Skeletal muscle satellite cell (primary cell): ENCODE data around the gene PKN1. TPM values are rescaled to one million over a fixed set of nuclear protein-coding genes. Genes with fewer than 3 reads are reported as not detected.
"Not testable (repeated sequence)": the region's sequence is repeated elsewhere in the genome, so short reads cannot be mapped to it uniquely, and the experiment has no call there.

Experiments used
- H3K27me3 ChIP-seq: 2 replicates; pipeline ENCODE4 v1.7.0; 2013; ENCODE audit warnings: low read length; ENCODE audit not compliant: control insufficient read depth, insufficient read depth
- H3K36me3 ChIP-seq: 2 replicates; pipeline ENCODE4 v1.7.0; 2013; ENCODE audit warnings: mild to moderate bottlenecking, control low read depth, low read length; ENCODE audit not compliant: insufficient read depth
- H3K4me1 ChIP-seq: 2 replicates; pipeline ENCODE4 v1.7.0; 2013; ENCODE audit warnings: low read length; ENCODE audit not compliant: control insufficient read depth, insufficient read depth
- H3K4me2 ChIP-seq: 2 replicates; pipeline ENCODE4 v1.7.0; 2013; ENCODE audit warnings: mild to moderate bottlenecking, low read length
- H3K4me3 ChIP-seq: 2 replicates; pipeline ENCODE4 v1.7.0; 2013; ENCODE audit warnings: low read length
- H3K9ac ChIP-seq: 2 replicates; pipeline ENCODE4 v1.7.0; 2013; ENCODE audit warnings: mild to moderate bottlenecking, low read depth, low read length, moderate library complexity
- H3K9me3 ChIP-seq: replicated peaks from 2 replicates; pipeline ENCODE4 v1.7.0; 2013; ENCODE audit warnings: mild to moderate bottlenecking, control low read depth, low read length
- total RNA-seq: library from RNA; depleted of rRNA; stranded (reverse); fragments of >200 nt; gene quantifications from 2 replicates; pipeline ENCODE4 v1.2.3, GENCODE V29; 2012; rRNA removed

The PKN1 gene
- total RNA-seq: 124 and 138 TPM in 2 replicates

DNA sequence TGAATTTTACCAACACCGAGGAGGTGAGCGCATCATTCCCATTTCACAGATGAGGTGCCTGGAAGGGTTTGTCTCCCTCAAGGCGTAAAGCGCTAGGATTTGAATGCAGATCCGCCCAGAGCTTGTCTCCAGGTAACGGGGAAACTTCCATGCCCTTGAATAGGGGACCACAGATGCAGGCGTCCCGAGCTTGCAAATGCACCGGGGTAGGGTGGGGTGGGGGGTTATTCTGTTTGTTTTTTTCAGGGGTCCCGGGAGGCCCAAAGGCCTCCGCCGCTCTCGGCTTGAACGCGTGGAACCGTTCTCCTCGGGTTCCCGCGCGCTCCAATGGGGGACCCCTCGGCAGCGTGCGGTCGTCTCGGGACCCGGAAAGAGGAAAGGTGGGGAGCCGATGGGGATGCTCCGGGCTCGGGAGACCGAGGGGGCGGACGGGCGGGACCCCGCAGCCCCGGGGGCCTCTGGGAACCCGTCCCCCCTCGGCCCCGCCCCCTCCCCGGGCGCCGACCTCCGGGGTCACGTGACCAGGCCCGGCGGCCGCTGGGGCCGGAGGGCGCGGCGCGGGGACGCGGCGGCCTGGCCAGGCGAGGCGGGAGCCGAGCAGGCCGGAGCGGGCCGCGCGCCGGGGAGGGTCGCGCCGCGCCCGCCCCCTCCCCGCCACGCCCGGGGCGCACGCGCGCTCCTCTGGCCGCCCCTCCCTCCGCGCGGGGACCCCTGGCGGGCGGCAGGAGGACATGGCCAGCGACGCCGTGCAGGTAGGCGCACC lies at the start of gene PKN1:
TSS of gene PKN1 (plus strand) at position 516 of the 763 bp plus-strand sequence. CDS start at position 732, 216 bp downstream.
- Histone ChIP-seq H3K4me3 (peak within 1 kb of the TSS; percentile 93), H3K9ac (peak within 1 kb of the TSS; percentile 86), H3K4me2 (peak within 1 kb of the TSS; percentile 87), H3K36me3 (peaks cover 3% of the 10 kb centered on the region), H3K9me3 (no peaks in the 10 kb centered on the region), H3K27me3 (no peaks in the 10 kb centered on the region), H3K4me1 (peaks cover 20% of the 10 kb centered on the region)

DNA sequence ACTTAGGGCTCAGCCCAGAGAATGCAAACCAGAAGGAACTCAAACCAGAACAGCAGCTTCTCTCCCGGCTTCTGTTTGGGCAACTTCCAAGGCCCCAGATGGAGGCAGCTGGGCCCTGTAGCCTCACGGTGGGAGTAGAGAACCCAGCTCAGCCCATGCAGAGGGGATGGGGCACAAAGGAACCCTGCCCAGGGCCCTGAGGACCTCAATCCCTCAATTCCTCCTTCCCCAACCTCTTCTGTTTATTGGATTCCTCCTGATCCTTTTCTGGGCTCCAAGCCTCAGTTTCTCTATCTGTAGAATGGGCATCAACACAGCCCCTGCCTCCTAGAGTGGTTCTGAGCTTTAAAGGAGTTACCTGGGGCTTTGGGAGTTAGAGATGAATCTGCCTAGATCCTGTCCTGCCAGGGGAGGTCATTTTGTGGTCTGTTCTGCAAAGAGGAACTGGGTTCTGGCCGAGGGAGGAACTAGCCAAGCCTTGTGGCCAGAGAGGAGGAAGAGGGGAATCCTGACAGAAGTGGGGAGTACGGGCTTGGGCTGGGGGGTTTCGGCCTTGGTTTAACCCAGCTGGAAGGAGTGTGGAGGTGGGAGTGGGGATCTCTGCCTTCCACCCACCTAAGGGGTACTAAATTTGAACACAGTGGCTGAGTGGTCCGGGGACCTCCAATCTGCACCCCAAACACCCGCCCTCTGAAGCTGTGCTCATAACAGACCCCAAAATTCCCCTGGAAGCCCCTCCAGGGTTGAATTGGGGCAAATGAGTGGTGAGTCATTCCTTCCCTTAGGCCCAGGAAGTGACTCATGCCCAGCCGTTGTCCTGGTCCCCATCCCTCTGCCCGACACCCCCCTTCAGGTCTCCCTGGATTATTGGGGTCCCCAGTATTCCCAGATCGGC lies 49.2 kb upstream of the PKN1 start:
- Histone ChIP-seq H3K27me3 (no peaks in the 10 kb centered on the region), H3K9me3 (no peaks in the 10 kb centered on the region), H3K4me2 (peak overlapping the region; percentile 79), H3K4me3 (peak overlapping the region; percentile 63), H3K9ac (peak overlapping the region; percentile 57), H3K36me3 (peaks cover 7% of the 10 kb centered on the region), H3K4me1 (peaks cover 32% of the 10 kb centered on the region)

DNA sequence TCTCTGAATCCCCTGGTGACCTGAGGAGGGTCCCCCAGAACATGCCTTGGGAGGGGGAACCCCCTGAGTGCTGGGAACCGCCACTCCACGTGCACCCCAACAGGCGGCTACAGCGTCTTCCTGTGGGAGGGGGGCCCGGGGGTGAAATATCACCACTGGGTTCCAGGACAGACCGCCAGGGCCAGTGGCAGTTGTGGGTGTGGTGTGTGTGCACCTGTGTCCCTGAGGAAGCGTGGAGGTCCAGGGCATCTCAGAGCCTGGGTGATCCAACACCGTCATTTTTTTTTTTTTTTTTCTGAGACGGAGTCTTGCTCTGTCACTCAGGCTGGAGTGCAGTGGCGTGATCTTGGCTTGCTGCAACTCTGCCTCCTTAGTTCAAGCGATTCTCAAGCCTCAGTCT lies 47.6 kb upstream of the PKN1 start:
- no peaks in the 10 kb centered on the region for H3K9me3 ChIP-seq
- H3K4me2 ChIP-seq: no peak overlapping the region
- no peak overlapping the region for H3K4me3 ChIP-seq
- H3K4me1 ChIP-seq: peaks cover 30% of the 10 kb centered on the region
- peaks cover 7% of the 10 kb centered on the region for H3K36me3 ChIP-seq
- no peaks in the 10 kb centered on the region for H3K27me3 ChIP-seq
- no peak overlapping the region for H3K9ac ChIP-seq

DNA sequence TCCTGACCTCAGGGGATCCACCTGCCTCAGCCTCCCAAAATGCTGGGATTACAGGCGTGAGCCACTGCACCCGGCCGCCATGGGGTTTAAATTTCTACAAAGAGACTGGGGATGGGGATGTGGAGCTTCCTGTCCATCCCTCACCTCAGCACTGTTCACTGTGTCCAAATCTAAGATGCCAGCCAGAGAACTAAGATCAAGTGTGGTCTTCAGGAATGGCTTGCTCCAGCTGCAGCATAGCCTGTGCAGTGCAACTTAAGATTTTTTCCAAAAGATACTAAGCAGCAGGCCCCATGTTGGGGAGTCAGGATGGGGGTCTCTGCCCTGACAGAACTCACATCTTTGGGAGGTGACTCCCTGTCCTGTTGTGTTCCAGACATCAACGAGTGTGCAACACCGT lies 42.6 kb upstream of the PKN1 start:
- H3K36me3 ChIP-seq: peaks cover 40% of the 10 kb centered on the region

DNA sequence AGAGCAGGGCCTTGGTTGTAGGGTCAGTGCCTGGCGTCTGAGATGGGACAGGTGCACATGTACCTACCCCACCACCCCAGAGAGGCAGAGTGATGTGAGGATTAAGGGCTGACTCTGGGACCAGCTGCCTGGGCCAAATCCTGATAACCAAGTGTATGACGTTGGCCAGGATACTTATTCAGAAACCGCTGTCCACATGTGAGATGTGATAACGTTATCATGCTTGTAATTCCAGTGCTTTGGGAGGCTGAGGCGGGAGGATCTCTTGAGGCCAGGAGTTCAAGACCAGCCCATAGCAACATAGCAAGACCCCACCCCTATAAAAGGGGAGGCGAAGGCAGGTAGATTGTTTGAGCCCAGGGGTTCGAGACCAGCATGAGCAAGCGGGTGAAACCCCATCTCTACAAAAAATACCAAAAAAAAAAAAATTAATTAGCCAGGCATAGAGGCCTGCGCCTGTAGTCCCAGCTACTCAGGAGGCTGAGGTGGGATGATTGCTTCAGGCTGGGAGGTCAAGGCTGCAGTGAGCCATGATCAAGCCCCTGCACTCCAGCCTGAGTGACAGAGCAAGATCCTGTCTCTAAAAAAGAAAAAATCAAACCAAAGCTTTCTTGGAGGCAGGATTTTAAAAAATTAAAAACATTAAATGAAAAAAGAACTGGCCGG lies 41.8 kb upstream of the PKN1 start:
- no peak overlapping the region for H3K4me3 ChIP-seq
- no peaks in the 10 kb centered on the region for H3K9me3 ChIP-seq
- H3K36me3 ChIP-seq: peaks cover 47% of the 10 kb centered on the region
- H3K4me2 ChIP-seq: no peak overlapping the region
- H3K27me3 ChIP-seq: no peaks in the 10 kb centered on the region
- H3K4me1 ChIP-seq: no peaks in the 10 kb centered on the region
- no peak overlapping the region for H3K9ac ChIP-seq

More for the DNA sequence above, 42.6 kb upstream of the PKN1 start:
- Histone ChIP-seq H3K27me3 (no peaks in the 10 kb centered on the region), H3K4me3 (no peak overlapping the region), H3K9me3 (no peaks in the 10 kb centered on the region), H3K9ac (no peak overlapping the region), H3K4me1 (no peaks in the 10 kb centered on the region), H3K4me2 (no peak overlapping the region)

DNA sequence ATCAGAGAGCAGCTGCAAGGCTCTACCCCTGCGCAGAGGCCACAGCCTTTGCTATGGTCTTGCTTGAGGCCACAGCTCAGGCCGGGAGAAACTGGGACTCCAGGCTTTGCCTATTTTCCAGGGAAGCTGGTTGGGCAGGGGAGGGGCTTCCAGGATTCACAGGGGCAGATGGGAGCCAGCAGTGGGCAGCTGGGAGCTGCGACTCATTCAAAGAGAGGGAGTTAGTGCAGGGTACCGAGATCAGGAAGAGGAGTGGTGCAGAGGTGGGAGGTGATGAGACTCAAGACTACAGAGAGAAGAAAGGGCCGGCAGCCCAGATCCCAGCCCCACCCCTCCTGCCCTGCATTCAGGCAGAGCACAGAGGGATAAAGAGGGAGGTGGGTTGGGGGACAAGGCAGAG lies 39.8 kb upstream of the PKN1 start:
- H3K27me3 ChIP-seq: no peaks in the 10 kb centered on the region
- H3K36me3 ChIP-seq: peaks cover 48% of the 10 kb centered on the region
- H3K4me3 ChIP-seq: no peak overlapping the region
- H3K9ac ChIP-seq: no peak overlapping the region
- H3K4me2 ChIP-seq: no peak overlapping the region
- H3K9me3 ChIP-seq: no peaks in the 10 kb centered on the region
- no peaks in the 10 kb centered on the region for H3K4me1 ChIP-seq

DNA sequence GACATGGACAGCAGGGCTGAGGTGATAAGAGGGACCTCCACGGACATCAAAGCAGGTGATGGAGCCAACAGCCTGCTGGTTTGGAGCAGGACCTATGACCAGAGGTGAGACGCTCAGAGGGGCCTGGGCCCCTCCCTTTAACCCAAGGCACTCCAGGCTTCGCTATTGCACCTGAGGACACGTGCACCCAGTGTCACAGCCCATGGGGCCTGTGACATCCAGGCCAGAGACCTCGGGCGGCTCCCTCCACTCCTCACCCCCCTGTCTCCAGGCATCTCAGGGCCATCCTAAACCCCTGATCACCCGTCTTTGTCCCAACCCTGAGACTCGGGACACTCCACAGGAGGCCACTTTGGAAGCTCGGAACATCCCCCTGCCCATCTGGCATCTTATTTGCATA lies 38.9 kb upstream of the PKN1 start:
- no peak overlapping the region for H3K4me2 ChIP-seq
- no peaks in the 10 kb centered on the region for H3K4me1 ChIP-seq
- H3K4me3 ChIP-seq: no peak overlapping the region
- H3K9ac ChIP-seq: no peak overlapping the region
- H3K9me3 ChIP-seq: no peaks in the 10 kb centered on the region
- no peaks in the 10 kb centered on the region for H3K27me3 ChIP-seq
- H3K36me3 ChIP-seq: peaks cover 44% of the 10 kb centered on the region

DNA sequence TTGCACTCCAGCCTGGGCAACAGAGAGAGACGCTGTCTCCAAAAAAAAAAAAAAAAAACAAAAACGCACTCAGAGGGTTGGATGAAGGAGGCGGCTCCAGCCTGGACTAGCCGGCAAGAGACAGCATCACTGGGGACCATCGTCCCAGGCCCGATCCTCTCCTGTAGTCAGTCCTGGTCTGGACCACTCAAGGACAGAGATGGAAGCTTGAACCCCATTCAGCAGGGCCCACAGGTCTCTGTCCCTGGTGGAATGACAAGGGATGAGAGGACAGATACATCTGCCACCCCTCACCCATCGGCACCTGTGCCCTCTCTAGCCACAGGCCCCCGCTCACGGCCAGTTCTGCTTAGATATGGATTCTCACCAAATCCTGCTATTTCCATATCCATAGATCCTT lies 37.8 kb upstream of the PKN1 start:
- Histone ChIP-seq H3K9ac (no peak overlapping the region), H3K4me3 (no peak overlapping the region), H3K4me2 (no peak overlapping the region), H3K36me3 (peaks cover 44% of the 10 kb centered on the region), H3K27me3 (no peaks in the 10 kb centered on the region), H3K9me3 (no peaks in the 10 kb centered on the region), H3K4me1 (no peaks in the 10 kb centered on the region)

DNA sequence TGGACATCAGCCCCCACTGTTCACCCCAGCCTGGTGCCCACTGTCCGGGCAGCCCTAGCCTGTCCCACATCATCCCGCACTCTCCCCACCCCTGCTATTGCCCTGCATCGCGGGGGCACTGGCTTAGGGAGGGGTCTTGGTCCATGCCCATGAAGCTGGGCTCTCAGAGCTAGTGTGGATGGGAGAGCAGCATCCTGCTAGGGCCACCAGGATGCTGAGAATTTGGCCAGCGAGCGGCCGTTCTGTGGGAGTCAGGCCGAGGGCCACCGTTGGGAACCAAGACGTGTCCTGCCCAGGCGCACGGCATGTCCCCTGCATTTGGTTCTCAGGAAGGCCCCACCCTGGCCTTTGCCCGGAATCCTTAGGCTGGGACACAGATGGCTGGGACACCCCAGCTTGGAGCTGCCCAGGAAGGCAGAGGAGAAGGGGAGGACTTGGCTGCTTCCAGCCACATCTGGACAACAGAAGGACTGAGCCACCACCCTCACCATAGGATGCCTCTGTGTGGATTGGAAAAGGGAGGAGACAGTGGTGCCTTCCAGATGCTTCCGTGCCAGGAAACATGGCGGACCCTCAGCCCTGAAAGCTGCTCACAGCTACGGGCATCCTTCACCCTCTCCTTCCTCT lies 37.3 kb upstream of the PKN1 start:
- Histone ChIP-seq H3K27me3 (no peaks in the 10 kb centered on the region), H3K4me1 (no peaks in the 10 kb centered on the region), H3K9me3 (no peaks in the 10 kb centered on the region), H3K4me3 (no peak overlapping the region), H3K36me3 (peaks cover 43% of the 10 kb centered on the region), H3K9ac (no peak overlapping the region), H3K4me2 (no peak overlapping the region)

DNA sequence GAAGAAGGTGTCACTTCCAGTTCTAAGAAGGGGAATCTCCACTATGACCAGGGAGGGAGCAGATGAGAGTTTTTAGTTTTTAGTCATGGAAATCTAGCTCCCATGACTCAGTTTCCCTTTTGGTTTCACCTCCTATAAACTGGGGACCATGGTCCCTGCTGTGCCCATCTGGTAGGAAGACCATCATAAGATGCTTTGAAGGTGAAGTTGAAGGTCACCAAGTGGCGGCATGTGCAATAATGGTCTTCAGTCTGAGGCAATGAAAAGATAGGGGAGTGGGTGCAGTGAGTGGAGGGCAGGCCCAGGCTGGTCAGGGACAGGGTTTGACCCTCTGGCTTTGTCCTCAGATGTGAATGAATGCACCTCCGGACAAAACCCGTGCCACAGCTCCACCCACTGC lies 36.4 kb upstream of the PKN1 start:
- not testable (repeated sequence) for H3K4me3 ChIP-seq, H3K4me2 ChIP-seq, H3K9ac ChIP-seq, H3K4me1 ChIP-seq, H3K9me3 ChIP-seq, H3K27me3 ChIP-seq
- peaks cover 44% of the 10 kb centered on the region for H3K36me3 ChIP-seq

DNA sequence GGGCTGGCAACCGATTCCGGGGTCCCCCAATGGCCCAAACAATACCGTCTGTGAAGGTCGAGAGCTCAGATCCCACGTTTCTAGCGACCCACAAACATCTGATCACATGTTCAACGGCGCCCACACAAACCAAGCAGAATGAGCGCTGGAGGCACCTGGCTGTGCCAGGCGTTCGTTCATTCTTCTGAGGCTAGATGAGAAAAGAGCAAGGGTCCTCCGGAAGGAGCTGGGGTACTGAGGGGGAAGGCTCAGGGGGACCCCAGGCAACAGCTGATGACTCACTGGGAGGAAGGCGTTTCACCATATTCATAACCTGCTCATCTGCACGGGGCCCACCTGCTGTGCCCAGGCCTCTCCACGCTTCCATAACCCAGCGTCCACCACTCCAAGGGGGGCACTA lies 35.9 kb upstream of the PKN1 start:
- not testable (repeated sequence) for H3K4me2 ChIP-seq, H3K4me1 ChIP-seq, H3K9ac ChIP-seq, H3K9me3 ChIP-seq, H3K27me3 ChIP-seq, H3K4me3 ChIP-seq
- peaks cover 44% of the 10 kb centered on the region for H3K36me3 ChIP-seq
